Measurements from ENCODE around the gene CHML.

The CHML gene

GRCh38 chr1:241652012-241652411 lies 11.8 kb upstream of the CHML start, which contains the start of gene WDR64:
Gene WDR64 (plus strand): TSS chr1:241652281. CDS start chr1:241652485, 204 bp downstream.
- Mint-ChIP-seq H3K4me3 (no peak within 1 kb of the TSS), H3K36me3 (ENCODE audit: low read depth) (no peaks in the 10 kb centered on the region), H3K4me1 (no peaks in the 10 kb centered on the region), H3K27me3 (ENCODE audit: low read depth, poor library complexity) (no peaks in the 10 kb centered on the region), H3K9me3 (peaks cover 3% of the 10 kb centered on the region), H3K27ac (no peak within 1 kb of the TSS)
- no peak for TF ChIP-seq CTCF (IDR thresholded peaks at IDR 0.05)
- DNase-seq = no peak

- Mint-ChIP-seq H3K27ac (no peak overlapping the region), H3K4me3 (no peak overlapping the region), H3K4me1 (peaks cover 5% of the 10 kb centered on the region), H3K27me3 (ENCODE audit: low read depth, poor library complexity) (no peaks in the 10 kb centered on the region), H3K9me3 (peaks cover 2% of the 10 kb centered on the region), H3K36me3 (ENCODE audit: low read depth) (peaks cover 3% of the 10 kb centered on the region)
- DNase-seq = no peak
- no peak for TF ChIP-seq CTCF (IDR thresholded peaks at IDR 0.05)
These were observed 8.0 kb upstream of the CHML start for GRCh38 chr1:241648159-241648558.

GRCh38 chr1:241647658-241648057 lies 7.5 kb upstream of the CHML start:
- Mint-ChIP-seq H3K4me1 (peaks cover 5% of the 10 kb centered on the region), H3K4me3 (no peak overlapping the region), H3K9me3 (peaks cover 3% of the 10 kb centered on the region), H3K36me3 (ENCODE audit: low read depth) (peaks cover 3% of the 10 kb centered on the region), H3K27ac (no peak overlapping the region), H3K27me3 (ENCODE audit: low read depth, poor library complexity) (no peaks in the 10 kb centered on the region)
- no peak for TF ChIP-seq CTCF (IDR thresholded peaks at IDR 0.05)
- DNase-seq = no peak

GRCh38 chr1:241646201-241646600 lies 6.0 kb upstream of the CHML start:
- Mint-ChIP-seq H3K9me3 (peaks cover 18% of the 10 kb centered on the region), H3K27me3 (ENCODE audit: low read depth, poor library complexity) (no peaks in the 10 kb centered on the region), H3K4me3 (no peak overlapping the region), H3K4me1 (peaks cover 5% of the 10 kb centered on the region), H3K27ac (no peak overlapping the region), H3K36me3 (ENCODE audit: low read depth) (peaks cover 8% of the 10 kb centered on the region)
- DNase-seq = no peak
- TF ChIP-seq CTCF (IDR thresholded peaks at IDR 0.05) = no peak

- no peak for DNase-seq
- no peak for TF ChIP-seq CTCF (IDR thresholded peaks at IDR 0.05)
- H3K27me3 Mint-ChIP-seq (ENCODE audit: low read depth, poor library complexity) = no peaks in the 10 kb centered on the region
- H3K9me3 Mint-ChIP-seq = peaks cover 24% of the 10 kb centered on the region
- peaks cover 5% of the 10 kb centered on the region for H3K4me1 Mint-ChIP-seq
- no peak overlapping the region for H3K4me3 Mint-ChIP-seq
- H3K27ac Mint-ChIP-seq = no peak overlapping the region
- peaks cover 8% of the 10 kb centered on the region for H3K36me3 Mint-ChIP-seq (ENCODE audit: low read depth)
These were observed 5.0 kb upstream of the CHML start for GRCh38 chr1:241645199-241645598.

- Mint-ChIP-seq H3K4me1 (peaks cover 5% of the 10 kb centered on the region), H3K4me3 (no peak overlapping the region), H3K27me3 (ENCODE audit: low read depth, poor library complexity) (no peaks in the 10 kb centered on the region), H3K36me3 (ENCODE audit: low read depth) (peaks cover 8% of the 10 kb centered on the region), H3K9me3 (peaks cover 24% of the 10 kb centered on the region), H3K27ac (no peak overlapping the region)
- no peak for TF ChIP-seq CTCF (IDR thresholded peaks at IDR 0.05)
- DNase-seq = no peak
These were observed 4.1 kb upstream of the CHML start for GRCh38 chr1:241644259-241644658.

Data from nephron progenitor cell (in vitro differentiated cells).